Retinal pigment epithelial cell (primary cell): ENCODE results near the gene BANK1.

Source experiments
- DNase-seq: peaks from one replicate; pipeline ENCODE4 v3.0.0-alpha.2; 2010; ENCODE audit warnings: low read depth
- H3K4me3 ChIP-seq: 2 replicates; pipeline ENCODE4 v1.5.1; 2011; ENCODE audit warnings: mild to moderate bottlenecking, low read length, control low read depth, moderate library complexity
- TF ChIP-seq, protein P1 (sequence below): conservative IDR thresholded peaks from 2 replicates; pipeline ENCODE4 v1.5.1; 2011; ENCODE audit warnings: low read depth, low read length, control low read depth, inconsistent platforms

Gene BANK1

DNA sequence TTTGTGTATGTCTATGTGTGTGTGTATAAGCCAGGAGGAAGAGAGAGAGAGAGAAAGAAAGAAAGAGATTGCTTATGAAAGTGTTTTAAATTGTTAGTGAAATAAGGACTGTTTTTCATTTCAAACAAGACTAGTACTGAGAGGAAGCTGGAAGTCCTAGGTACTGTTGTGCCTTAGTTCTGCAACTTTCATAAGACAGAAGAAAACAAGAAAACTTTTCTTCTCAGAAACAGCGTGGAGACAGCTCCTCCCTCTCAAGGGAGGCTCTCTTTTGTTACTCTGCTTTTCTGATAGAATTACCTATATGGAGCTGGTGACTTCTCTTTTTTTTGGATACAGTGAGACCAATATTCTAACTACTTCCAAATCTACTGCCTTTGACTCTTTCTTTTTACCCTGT is 62.5 kb downstream of the BANK1 start:
- no peak for DNase-seq
- no peak overlapping the region for H3K4me3 ChIP-seq
- TF ChIP-seq, protein P1, sequence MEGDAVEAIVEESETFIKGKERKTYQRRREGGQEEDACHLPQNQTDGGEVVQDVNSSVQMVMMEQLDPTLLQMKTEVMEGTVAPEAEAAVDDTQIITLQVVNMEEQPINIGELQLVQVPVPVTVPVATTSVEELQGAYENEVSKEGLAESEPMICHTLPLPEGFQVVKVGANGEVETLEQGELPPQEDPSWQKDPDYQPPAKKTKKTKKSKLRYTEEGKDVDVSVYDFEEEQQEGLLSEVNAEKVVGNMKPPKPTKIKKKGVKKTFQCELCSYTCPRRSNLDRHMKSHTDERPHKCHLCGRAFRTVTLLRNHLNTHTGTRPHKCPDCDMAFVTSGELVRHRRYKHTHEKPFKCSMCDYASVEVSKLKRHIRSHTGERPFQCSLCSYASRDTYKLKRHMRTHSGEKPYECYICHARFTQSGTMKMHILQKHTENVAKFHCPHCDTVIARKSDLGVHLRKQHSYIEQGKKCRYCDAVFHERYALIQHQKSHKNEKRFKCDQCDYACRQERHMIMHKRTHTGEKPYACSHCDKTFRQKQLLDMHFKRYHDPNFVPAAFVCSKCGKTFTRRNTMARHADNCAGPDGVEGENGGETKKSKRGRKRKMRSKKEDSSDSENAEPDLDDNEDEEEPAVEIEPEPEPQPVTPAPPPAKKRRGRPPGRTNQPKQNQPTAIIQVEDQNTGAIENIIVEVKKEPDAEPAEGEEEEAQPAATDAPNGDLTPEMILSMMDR = no peak

DNA sequence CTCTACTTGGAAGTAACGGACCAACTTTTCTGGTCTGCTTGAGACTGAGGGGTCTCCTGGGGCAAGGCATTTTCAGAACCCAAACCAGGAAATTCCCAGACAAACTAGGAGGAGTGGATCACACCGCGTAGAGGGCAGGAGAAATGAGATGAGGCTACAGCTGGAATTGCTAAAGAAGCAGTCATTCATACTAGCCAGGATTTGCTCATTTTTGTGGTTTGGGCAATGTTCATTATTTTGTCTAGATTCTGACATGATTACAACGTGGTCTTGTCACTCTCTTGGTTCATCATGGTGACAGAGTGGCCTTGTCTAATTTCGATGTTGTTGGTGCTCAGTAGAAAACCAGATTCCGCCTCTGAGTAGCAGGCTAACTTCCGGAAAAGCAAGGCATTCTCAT is 63.2 kb downstream of the BANK1 start:
- DNase-seq = no peak
- no peak overlapping the region for H3K4me3 ChIP-seq
- TF ChIP-seq, protein P1 = no peak

DNA sequence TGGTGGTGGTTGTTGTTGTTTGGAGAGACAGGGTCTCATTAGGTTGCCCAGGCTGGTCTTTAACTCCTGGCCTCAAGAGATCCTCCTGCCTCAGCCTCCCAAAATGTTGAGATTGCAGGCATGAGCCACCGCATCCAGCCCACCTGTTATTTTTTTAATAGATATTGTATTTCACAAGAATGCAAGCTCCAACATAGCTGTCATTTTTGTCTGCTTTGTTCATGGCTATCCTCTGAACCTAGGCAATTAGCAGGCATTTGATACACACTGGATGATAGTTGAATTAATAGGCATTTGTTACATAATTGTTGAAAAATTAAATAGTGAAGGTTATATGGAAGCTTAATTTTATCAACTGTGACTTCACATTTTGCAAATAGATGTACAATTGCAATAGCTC is 64.7 kb downstream of the BANK1 start:
- H3K4me3 ChIP-seq = no peak overlapping the region
- TF ChIP-seq, protein P1 = no peak
- DNase-seq = no peak

DNA sequence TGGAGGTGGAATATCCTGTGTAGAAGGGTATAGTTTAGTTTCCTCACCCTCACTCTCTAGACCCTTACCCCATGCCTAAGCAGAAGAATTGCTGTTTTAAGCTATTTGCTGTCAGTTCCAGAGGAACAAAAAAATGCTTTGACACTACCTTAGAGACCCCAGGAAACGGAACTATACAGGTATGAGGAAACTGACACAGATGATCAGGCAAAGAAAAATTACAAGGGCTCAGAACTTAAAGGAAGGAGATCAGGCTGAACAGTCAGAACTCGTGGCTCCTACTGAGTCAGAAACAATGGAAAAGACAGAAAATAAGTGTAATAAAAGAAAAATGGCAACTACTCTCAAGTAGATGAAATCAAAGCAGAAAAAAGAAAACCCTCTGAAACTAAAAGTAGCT is 65.6 kb downstream of the BANK1 start:
- no peak overlapping the region for H3K4me3 ChIP-seq
- TF ChIP-seq, protein P1 = no peak

DNA sequence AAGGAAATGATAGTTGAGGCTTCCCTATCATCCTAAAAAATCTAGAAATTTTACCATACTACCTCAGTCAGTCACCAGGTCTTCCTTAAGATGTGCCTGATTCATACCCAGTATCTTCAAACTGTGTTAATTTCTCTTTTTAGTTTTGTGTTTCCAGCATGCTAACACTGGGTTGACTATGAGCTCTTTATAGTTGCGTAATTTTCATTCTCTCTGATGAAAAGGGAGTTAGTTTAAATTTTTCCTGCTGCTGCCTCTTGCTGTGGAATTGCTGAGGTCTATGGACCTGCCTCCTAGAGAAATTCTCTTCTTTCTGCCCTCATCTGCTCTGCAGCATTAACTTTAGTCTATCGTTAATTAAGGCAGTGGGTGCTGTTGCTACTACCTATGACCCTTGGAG is 66.6 kb downstream of the BANK1 start:
- no peak for DNase-seq
- TF ChIP-seq, protein P1 = no peak
- H3K4me3 ChIP-seq = no peak overlapping the region

More for the DNA sequence above, 65.6 kb downstream of the BANK1 start:
- DNase-seq = no peak

DNA sequence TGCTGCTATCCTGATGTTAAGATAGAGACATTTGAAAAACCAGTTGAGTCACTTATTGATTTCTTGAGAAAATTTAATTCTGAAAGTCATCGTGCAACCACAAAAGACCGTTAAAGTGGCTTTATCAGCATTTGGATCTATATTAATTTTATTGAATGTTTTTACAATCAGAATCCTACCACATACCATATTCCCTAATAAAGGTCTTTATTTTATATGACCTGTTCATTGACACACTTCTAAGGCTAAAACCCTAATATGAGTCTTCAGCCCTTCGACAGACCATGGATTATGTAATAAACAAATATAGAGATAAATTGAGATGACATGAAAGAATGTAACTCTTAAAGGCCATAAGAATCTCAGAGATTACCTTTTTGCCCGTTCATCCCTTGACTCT is 68.1 kb downstream of the BANK1 start:
- no peak for DNase-seq
- TF ChIP-seq, protein P1 = no peak
- H3K4me3 ChIP-seq = no peak overlapping the region

DNA sequence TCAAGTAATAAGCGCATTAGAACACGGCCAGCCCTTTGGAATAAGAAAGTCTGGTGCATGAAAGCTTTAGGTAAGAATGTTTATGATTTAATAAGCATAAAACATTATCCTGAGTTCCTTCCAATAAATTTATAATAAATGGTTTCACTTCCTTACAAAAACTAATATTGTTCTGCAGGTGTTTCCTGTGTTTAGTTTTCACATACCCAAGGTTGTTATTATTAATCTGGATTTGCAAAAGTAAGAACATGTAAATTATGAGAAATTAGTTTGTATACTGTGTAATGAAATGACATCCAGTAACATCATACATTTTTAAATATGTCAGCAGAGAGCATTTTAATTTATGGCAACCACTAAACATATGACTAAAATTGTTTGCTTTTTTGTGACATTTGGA is 72.1 kb downstream of the BANK1 start:
- H3K4me3 ChIP-seq = no peak overlapping the region
- TF ChIP-seq, protein P1 = no peak
- DNase-seq = no peak
